Right atrium auricular region (tissue), 2 donors: ENCODE results near the gene TXNDC5. TPM values are rescaled to one million over a fixed set of nuclear protein-coding genes. Genes with fewer than 3 reads are reported as not detected.

ENCODE experiments used
- DNase-seq: peaks from one replicate; pipeline ENCODE4 v3.0.0-alpha.2; 2019; ENCODE audit warnings: low spot score
- H3K27ac ChIP-seq, 2 donors: fragments of 200-600 bp; sonication (generic); 1 replicate in 1 of 2; 2 replicates in 1 of 2; pipeline ENCODE4 v1.5.1; 2016 to 2019
- H3K27me3 ChIP-seq, 2 donors: fragments of 200-600 bp; sonication (generic); one replicate each; pipeline versions ENCODE4 v1.5.1 to v1.6.0; 2017 to 2019
- H3K36me3 ChIP-seq: fragments of 200-600 bp; sonication (generic); one replicate; pipeline ENCODE4 v1.5.1; 2016
- H3K4me1 ChIP-seq, 2 donors: fragments of 200-600 bp; sonication (generic); one replicate each; pipeline versions ENCODE4 v1.5.1 to v1.6.0; 2017 to 2019
- H3K4me3 ChIP-seq, 2 donors: fragments of 200-600 bp; sonication (generic); 1 replicate in 1 of 2; 2 replicates in 1 of 2; pipeline ENCODE4 v1.5.1; 2017 to 2019; ENCODE audit warnings: mild to moderate bottlenecking in 1 of 2, moderate library complexity in 1 of 2
- H3K9me3 ChIP-seq, 2 donors: fragments of 200-600 bp; sonication (generic); one replicate each; pipeline ENCODE4 v1.5.1; 2019
- CTCF ChIP-seq, 2 donors: fragments of 200-600 bp; sonication (generic); IDR thresholded peaks; one replicate each; pipeline ENCODE4 v1.5.1; 2019; ENCODE audit warnings: antibody characterized with exemption in 2 of 2
- total RNA-seq, 2 donors: library from RNA; depleted of rRNA; stranded (reverse); fragments of >200 nt; gene quantifications; one replicate each; pipeline ENCODE4 v1.1.0, GENCODE V29; 2016

TXNDC5 gene
- total RNA-seq, 2 donors from 2014 or later: 71.3 to 82.0 TPM

GRCh38 chr6:7914311-7914710, 3.7 kb upstream of the TXNDC5 start:
- Histone ChIP-seq H3K36me3 (no peaks in the 10 kb centered on the region), H3K4me1 (peaks cover 0 to 12% of the 10 kb centered on the region in 2 donors), H3K4me3 (no peak overlapping the region), H3K9me3 (no peaks in the 10 kb centered on the region), H3K27me3 (no peaks in the 10 kb centered on the region), H3K27ac (no peak overlapping the region)
- TF ChIP-seq CTCF (IDR thresholded peaks at IDR 0.05): no peak
- DNase-seq: no peak

DNA sequence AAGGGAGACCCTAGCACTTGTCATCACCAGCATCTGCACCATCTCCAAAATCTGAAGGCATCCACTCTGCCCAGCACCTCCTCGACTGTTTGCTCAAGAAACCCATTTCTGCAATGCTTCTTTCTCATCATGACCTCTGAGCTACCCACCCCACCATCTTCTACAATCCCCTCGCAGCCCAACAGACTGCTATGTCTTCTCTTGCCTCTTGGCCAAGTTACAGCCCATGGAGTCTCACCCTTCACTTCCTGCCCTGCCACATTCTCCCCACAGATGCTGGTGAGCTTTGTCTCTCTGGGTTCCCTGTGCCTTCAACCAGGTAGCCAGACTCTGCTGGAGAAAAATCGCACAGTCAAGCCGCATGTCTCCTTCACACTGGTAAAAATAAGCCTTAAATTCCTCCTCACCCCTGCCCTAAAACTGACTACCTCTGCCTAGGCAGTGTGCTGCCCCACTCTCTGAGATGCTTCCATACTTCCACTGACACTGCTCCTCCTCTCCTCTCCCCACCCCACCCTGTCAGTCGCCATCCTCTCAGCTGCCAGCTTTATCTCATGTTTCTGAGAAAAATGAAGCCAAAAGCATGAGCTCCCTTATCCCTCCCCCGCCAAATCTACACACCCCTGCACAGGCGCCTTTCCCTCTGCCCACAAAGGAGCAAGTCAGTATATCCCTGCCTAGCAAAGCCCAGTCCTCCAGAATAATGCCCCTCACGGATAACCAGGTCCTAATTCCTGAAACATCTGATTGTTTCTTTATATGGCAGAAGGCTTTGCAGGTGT, 2.3 kb upstream of the TXNDC5 start:
- DNase-seq: no peak
- Histone ChIP-seq H3K36me3 (no peaks in the 10 kb centered on the region), H3K4me1 (peaks cover 0 to 23% of the 10 kb centered on the region in 2 donors), H3K27ac (no peak overlapping the region), H3K9me3 (no peaks in the 10 kb centered on the region), H3K4me3 (no peak overlapping the region), H3K27me3 (no peaks in the 10 kb centered on the region)
- TF ChIP-seq CTCF (IDR thresholded peaks at IDR 0.05): no peak

DNA sequence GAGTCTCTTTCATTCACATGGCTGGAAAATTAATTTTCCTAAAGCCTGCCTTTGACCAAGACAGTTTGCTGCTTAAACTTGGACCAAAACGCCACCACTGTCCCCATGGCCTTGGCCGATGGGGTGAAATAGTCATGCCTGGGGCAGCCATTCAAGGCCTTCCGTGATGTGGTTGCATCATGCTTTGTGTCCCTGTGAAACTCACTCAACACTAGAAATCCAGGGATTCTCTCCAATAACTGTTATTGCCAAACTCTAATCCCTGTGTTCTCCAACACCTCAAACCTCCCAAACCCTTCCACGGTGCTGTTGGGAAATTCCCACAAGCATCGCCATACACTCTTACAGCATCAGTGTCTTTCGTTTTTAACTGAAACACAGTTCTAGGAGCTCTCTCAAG, 1.4 kb upstream of the TXNDC5 start:
- Histone ChIP-seq H3K4me1 (peaks cover 0 to 27% of the 10 kb centered on the region in 2 donors), H3K27me3 (no peaks in the 10 kb centered on the region), H3K27ac (no peak overlapping the region), H3K9me3 (no peaks in the 10 kb centered on the region), H3K36me3 (no peaks in the 10 kb centered on the region), H3K4me3 (no peak overlapping the region)
- no peak for TF ChIP-seq CTCF (IDR thresholded peaks at IDR 0.05)
- DNase-seq: peak; percentile 80

DNA sequence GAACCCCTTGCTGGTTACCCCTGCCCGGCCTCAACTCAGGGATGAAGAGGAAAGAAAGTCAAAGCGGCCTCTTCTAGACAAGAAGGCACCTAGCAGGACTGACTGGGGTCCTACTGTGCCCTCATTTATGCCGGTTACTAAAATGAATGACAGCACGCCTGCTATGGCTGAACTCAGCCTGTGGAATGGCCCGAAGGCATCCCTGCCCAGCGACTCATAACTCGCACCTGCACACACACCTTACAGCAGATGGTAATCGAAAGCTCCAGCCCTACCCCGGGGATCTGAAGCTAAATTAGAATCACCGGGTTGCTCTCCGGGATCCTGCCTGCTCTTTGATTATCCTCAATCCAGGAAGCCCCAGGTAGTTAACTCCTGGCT, 747 bp upstream of the TXNDC5 start:
- no peaks in the 10 kb centered on the region for H3K27me3 ChIP-seq
- TF ChIP-seq CTCF (IDR thresholded peaks at IDR 0.05): no peak
- H3K4me3 ChIP-seq: peak overlapping the region in 1 of 2 donors; percentile 79
- peaks cover 0 to 27% of the 10 kb centered on the region in 2 donors for H3K4me1 ChIP-seq
- DNase-seq: no peak
- H3K27ac ChIP-seq: peak overlapping the region; percentile 81 to 83
- H3K36me3 ChIP-seq: no peaks in the 10 kb centered on the region
- no peaks in the 10 kb centered on the region for H3K9me3 ChIP-seq

DNA sequence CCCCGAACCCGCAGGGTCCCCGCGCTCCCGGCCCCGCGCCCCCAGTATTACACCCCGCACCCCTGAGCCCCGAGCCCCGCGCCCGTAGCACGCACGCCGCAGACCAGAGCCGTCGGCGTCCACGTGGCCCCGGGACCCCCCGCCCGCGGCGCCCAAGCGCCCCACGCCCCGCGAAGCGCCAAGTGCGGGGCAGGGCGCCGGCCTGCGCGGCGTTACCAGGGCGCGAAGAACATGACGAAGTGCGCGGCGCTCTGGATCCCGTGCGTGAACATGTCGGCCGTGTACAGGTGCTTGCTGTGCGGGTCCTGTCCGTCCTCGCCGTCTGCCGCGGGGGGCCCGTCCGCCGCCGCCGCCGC, 312 bp downstream of the TXNDC5 start:
- Histone ChIP-seq H3K27me3 (no peaks in the 10 kb centered on the region), H3K9me3 (no peaks in the 10 kb centered on the region), H3K27ac (peak overlapping the region; percentile 59 to 65), H3K36me3 (no peaks in the 10 kb centered on the region), H3K4me1 (peaks cover 0 to 29% of the 10 kb centered on the region in 2 donors), H3K4me3 (peak overlapping the region; percentile 74 to 79)
- no peak for DNase-seq
- no peak for TF ChIP-seq CTCF (IDR thresholded peaks at IDR 0.05)
